Measurements from ENCODE around the gene ATP6V0A1.
"Not testable (repeated sequence)": the region's sequence is repeated elsewhere in the genome, so short reads cannot be mapped to it uniquely, and the experiment has no call there.

The ATP6V0A1 gene

GRCh38 chr17:42520540-42520951, 61.9 kb downstream of the ATP6V0A1 start:
- DNase-seq: no peak

- no peak for DNase-seq
Measured at GRCh38 chr17:42521036-42521435, 62.4 kb downstream of the ATP6V0A1 start.

- DNase-seq: no peak
Measured at GRCh38 chr17:42521666-42522262, 63.1 kb downstream of the ATP6V0A1 start.

GRCh38 chr17:42522263-42522790, 63.6 kb downstream of the ATP6V0A1 start:
- no peak for DNase-seq

- DNase-seq: no peak
Measured at GRCh38 chr17:42522798-42523278, 64.2 kb downstream of the ATP6V0A1 start.

GRCh38 chr17:42525221-42525620, 66.5 kb downstream of the ATP6V0A1 start:
- no peak for DNase-seq

- no peak for DNase-seq
Measured at GRCh38 chr17:42526031-42526444, 67.4 kb downstream of the ATP6V0A1 start.

GRCh38 chr17:42527932-42528331, 69.3 kb downstream of the ATP6V0A1 start:
- no peak for DNase-seq

GRCh38 chr17:42529061-42529460, 70.4 kb downstream of the ATP6V0A1 start:
- DNase-seq: no peak

- DNase-seq: no peak
Measured at GRCh38 chr17:42530952-42531454, 72.3 kb downstream of the ATP6V0A1 start.

GRCh38 chr17:42531455-42532354, 73.0 kb downstream of the ATP6V0A1 start:
- DNase-seq: no peak

- no peak for DNase-seq
Measured at GRCh38 chr17:42535155-42536047, 76.7 kb downstream of the ATP6V0A1 start.

GRCh38 chr17:42536048-42536371, 77.3 kb downstream of the ATP6V0A1 start, which contains the start of gene NAGLU:
TSS of gene NAGLU (plus strand) at chr17:42536241. CDS start at chr17:42536273, 32 bp downstream.
- peak; percentile 96 for DNase-seq

- peak; percentile 90 for DNase-seq
Measured at GRCh38 chr17:42536372-42537155, 77.9 kb downstream of the ATP6V0A1 start.

- no peak for DNase-seq
Measured at GRCh38 chr17:42537156-42537805, 78.6 kb downstream of the ATP6V0A1 start.

- DNase-seq: no peak
Measured at GRCh38 chr17:42537826-42538451, 79.3 kb downstream of the ATP6V0A1 start.

- DNase-seq: no peak
Measured at GRCh38 chr17:42538482-42538881, 79.8 kb downstream of the ATP6V0A1 start.

- DNase-seq: not testable (repeated sequence)
Measured at GRCh38 chr17:42540558-42540957, 81.9 kb downstream of the ATP6V0A1 start.

- DNase-seq: no peak
Measured at GRCh38 chr17:42541041-42541833, 82.6 kb downstream of the ATP6V0A1 start.

Data from 8988T (cell line).